Activated CD4-positive, alpha-beta T cell treated with anti-CD3 and anti-CD28 coated beads, Interleukin-2, Interleukin-4, amounts not matched to agents 100 ng/mL and 50 ng/mL, durations not matched to agents 16 hours and 8 hours (primary cell): ENCODE data around the gene BORCS5.
"Not testable (repeated sequence)": the region's sequence is repeated elsewhere in the genome, so short reads cannot be mapped to it uniquely, and the experiment has no call there.

Source experiments
- DNase-seq: peaks from one replicate; pipeline ENCODE4 v3.0.0-alpha.2; 2020; ENCODE audit warnings: low spot score

Gene BORCS5

GRCh38 chr12:12392413-12392812, 35.5 kb downstream of the BORCS5 start:
- no peak for DNase-seq

- no peak for DNase-seq
Measured at GRCh38 chr12:12393171-12393570, 36.3 kb downstream of the BORCS5 start.

- DNase-seq, result no peak
Measured at GRCh38 chr12:12396694-12397093, 39.8 kb downstream of the BORCS5 start.

GRCh38 chr12:12397184-12397583, 40.3 kb downstream of the BORCS5 start:
- no peak for DNase-seq

- no peak for DNase-seq
Measured at GRCh38 chr12:12398026-12398859, 41.4 kb downstream of the BORCS5 start.

GRCh38 chr12:12399161-12399560, 42.3 kb downstream of the BORCS5 start:
- DNase-seq, result no peak

GRCh38 chr12:12399776-12400305, 43.0 kb downstream of the BORCS5 start:
- DNase-seq, result no peak

GRCh38 chr12:12400793-12401192, 43.9 kb downstream of the BORCS5 start:
- no peak for DNase-seq

GRCh38 chr12:12403264-12404248, 46.7 kb downstream of the BORCS5 start:
- DNase-seq, result no peak

GRCh38 chr12:12404297-12404696, 47.4 kb downstream of the BORCS5 start:
- DNase-seq, result no peak

- DNase-seq, result no peak
Measured at GRCh38 chr12:12405882-12406281, 49.0 kb downstream of the BORCS5 start.

- DNase-seq, result no peak
Measured at GRCh38 chr12:12406762-12407161, 49.9 kb downstream of the BORCS5 start.

- peak; percentile 64 for DNase-seq
Measured at GRCh38 chr12:12408265-12408690, 51.4 kb downstream of the BORCS5 start.

- DNase-seq, result not testable (repeated sequence)
Measured at GRCh38 chr12:12409337-12409736, 52.5 kb downstream of the BORCS5 start.

GRCh38 chr12:12415886-12416285, 59.0 kb downstream of the BORCS5 start:
- no peak for DNase-seq

GRCh38 chr12:12419165-12419564, 62.3 kb downstream of the BORCS5 start:
- not testable (repeated sequence) for DNase-seq

- DNase-seq, result no peak
Measured at GRCh38 chr12:12423367-12423766, 66.5 kb downstream of the BORCS5 start.

- no peak for DNase-seq
Measured at GRCh38 chr12:12425001-12425400, 68.1 kb downstream of the BORCS5 start.

- DNase-seq, result no peak
Measured at GRCh38 chr12:12425616-12426015, 68.7 kb downstream of the BORCS5 start.

- DNase-seq, result no peak
Measured at GRCh38 chr12:12427568-12427967, 70.7 kb downstream of the BORCS5 start.

- DNase-seq, result peak; percentile 27
Measured at GRCh38 chr12:12428047-12428446, 71.2 kb downstream of the BORCS5 start.

- no peak for DNase-seq
Measured at GRCh38 chr12:12428961-12429657, 72.2 kb downstream of the BORCS5 start.
